KOPT-K1 (cell line): ENCODE measurements around the gene SERPINA4.
"Not testable (repeated sequence)": the region's sequence is repeated elsewhere in the genome, so short reads cannot be mapped to it uniquely, and the experiment has no call there.

Source experiments
- H3K27ac ChIP-seq: fragments of 200-600 bp; sonication (generic); 2 replicates; pipeline ENCODE4 v1.5.1; 2016; ENCODE audit warnings: antibody characterized with exemption, mild to moderate bottlenecking, low read depth, low read length; ENCODE audit not compliant: poor library complexity, severe bottlenecking
- H3K36me3 ChIP-seq: fragments of 200-600 bp; sonication (generic); 2 replicates; pipeline ENCODE4 v1.5.1; 2017; ENCODE audit warnings: antibody characterized with exemption, mild to moderate bottlenecking, low read length, moderate library complexity; ENCODE audit not compliant: insufficient read depth
- H3K9me3 ChIP-seq: fragments of 200-600 bp; sonication (generic); 2 replicates; pipeline ENCODE4 v1.5.1; 2017; ENCODE audit warnings: antibody characterized with exemption, low read length, mild to moderate bottlenecking; ENCODE audit not compliant: insufficient read depth, poor library complexity, severe bottlenecking

The SERPINA4 gene

DNA sequence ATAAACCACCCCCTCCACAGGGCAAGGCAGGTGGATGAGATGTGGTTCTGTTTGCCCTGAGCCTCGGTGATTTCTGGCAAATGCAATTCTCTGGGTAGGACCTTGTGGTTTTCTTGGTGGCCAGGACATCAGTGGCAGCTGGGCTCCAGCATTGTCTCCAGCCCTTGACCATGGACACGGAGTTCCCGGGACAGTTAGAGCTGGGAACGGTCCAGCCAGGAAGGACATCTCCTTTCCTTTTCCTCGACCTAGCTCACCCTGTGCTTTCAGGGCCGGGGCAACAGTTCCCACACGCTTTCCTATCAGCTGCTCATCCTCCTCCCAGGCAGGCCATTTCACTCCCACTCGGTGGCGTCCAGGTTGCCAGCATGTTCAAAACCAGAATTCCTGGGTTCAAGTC is 9.2 kb downstream of the SERPINA4 start:
- H3K36me3 ChIP-seq: no peaks in the 10 kb centered on the region
- H3K27ac ChIP-seq: no peak overlapping the region
- H3K9me3 ChIP-seq: no peaks in the 10 kb centered on the region

DNA sequence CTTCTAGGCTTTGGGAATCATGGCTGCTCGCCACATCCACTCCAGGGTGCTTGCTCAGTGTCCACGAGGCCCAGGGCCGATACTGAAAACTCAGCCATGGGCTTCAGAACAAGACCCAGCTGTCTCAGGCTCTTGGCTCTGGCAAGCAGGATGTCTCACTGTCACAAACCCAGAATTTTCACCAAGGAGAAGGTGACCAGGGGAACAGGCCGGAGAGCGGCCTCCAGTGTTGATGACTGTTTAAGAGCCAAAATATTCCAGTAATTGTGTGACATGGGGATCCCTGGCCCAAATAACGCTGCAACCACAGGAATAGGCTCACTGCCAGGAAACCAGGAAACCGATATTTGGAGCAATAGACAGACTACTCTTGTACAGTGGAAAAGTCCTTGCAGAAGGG is 10.2 kb downstream of the SERPINA4 start:
- Histone ChIP-seq H3K9me3 (no peaks in the 10 kb centered on the region), H3K27ac (no peak overlapping the region), H3K36me3 (no peaks in the 10 kb centered on the region)

- H3K27ac ChIP-seq: no peak overlapping the region
Observed at GRCh38 chr14:94571950-94572349, 10.7 kb downstream of the SERPINA4 start.

GRCh38 chr14:94572637-94573303 is 11.5 kb downstream of the SERPINA4 start:
- no peaks in the 10 kb centered on the region for H3K9me3 ChIP-seq
- H3K27ac ChIP-seq: no peak overlapping the region
- no peaks in the 10 kb centered on the region for H3K36me3 ChIP-seq

More at GRCh38 chr14:94571950-94572349, 10.7 kb downstream of the SERPINA4 start:
- Histone ChIP-seq H3K9me3 (no peaks in the 10 kb centered on the region), H3K36me3 (no peaks in the 10 kb centered on the region)

DNA sequence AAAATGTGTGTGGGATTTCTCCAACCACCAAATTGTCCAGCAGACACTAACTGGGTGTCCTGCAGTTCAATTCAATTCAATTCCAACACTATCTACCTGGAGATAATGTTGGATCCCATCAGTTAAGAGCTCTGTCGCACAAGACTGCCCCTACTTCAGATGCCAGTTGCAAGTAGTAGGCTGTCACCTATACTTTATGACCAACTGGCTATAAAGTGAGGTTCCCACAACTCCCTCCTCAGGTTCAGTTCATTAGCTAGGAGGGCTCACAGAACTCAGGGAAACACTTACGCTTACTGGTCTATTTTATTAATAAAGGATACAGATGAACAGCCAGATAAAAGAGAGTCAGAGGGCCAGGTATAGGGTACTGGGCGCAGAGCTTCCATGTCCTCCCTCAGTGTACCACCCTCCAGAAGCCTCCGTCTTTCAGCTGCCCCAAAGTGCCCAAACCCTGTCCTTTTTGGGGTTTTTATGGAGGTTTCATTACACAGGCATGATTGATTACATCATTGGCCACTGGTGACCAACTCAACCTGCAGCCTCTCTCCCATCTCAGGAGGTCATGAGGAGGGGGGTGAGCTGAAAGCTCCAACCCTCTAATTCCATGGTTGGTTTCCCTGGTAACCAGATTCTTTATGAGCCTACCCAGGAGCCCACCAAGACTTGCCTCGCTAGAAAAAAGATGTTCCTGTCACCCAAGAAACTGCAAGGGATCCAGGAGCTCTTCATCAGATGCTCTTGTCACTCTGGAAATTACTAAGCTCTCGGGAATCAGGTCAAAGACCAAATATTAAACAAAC is 12.4 kb downstream of the SERPINA4 start:
- Histone ChIP-seq H3K27ac (no peak overlapping the region), H3K36me3 (no peaks in the 10 kb centered on the region), H3K9me3 (no peaks in the 10 kb centered on the region)

GRCh38 chr14:94574336-94574735 is 13.1 kb downstream of the SERPINA4 start:
- H3K9me3 ChIP-seq: no peaks in the 10 kb centered on the region
- H3K27ac ChIP-seq: no peak overlapping the region
- H3K36me3 ChIP-seq: no peaks in the 10 kb centered on the region

- H3K36me3 ChIP-seq: no peaks in the 10 kb centered on the region
- no peaks in the 10 kb centered on the region for H3K9me3 ChIP-seq
- no peak overlapping the region for H3K27ac ChIP-seq
Observed at GRCh38 chr14:94575730-94576585, 14.7 kb downstream of the SERPINA4 start.

DNA sequence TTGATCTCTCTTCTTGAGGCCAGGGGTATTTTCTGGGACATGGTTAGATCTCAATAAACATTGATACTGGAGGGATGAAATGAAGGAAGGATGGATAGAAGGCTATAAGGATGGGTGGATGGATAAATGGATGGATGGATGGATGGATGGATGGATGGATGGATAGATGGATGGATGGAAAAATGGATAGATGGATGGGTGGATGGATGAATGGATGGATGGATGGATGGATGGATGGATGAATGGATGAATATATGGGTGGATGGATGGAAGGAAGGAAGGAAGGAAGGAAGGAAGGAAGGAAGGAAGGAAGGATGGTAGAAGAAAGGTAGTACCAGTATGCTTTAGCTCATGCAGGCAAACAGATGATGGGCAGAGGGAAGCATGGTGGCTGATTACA is 16.2 kb downstream of the SERPINA4 start:
- H3K36me3 ChIP-seq, H3K9me3 ChIP-seq, H3K27ac ChIP-seq: not testable (repeated sequence)

- Histone ChIP-seq H3K9me3 (no peaks in the 10 kb centered on the region), H3K36me3 (no peaks in the 10 kb centered on the region), H3K27ac (no peak overlapping the region)
Observed at GRCh38 chr14:94578712-94579111, 17.5 kb downstream of the SERPINA4 start.

GRCh38 chr14:94581127-94581999 is 20.1 kb downstream of the SERPINA4 start, which contains the start of gene SERPINA5:
Gene SERPINA5, plus strand, starts transcription at chr14:94581426. Its CDS starts 5,937 bp downstream, at chr14:94587363.
- no peaks in the 10 kb centered on the region for H3K36me3 ChIP-seq
- H3K9me3 ChIP-seq: no peaks in the 10 kb centered on the region
- no peak within 1 kb of the TSS for H3K27ac ChIP-seq

- H3K9me3 ChIP-seq: no peaks in the 10 kb centered on the region
- no peak overlapping the region for H3K27ac ChIP-seq
- no peaks in the 10 kb centered on the region for H3K36me3 ChIP-seq
Observed at GRCh38 chr14:94582199-94582750, 21.0 kb downstream of the SERPINA4 start.

- H3K36me3 ChIP-seq: no peaks in the 10 kb centered on the region
- no peak overlapping the region for H3K27ac ChIP-seq
- no peaks in the 10 kb centered on the region for H3K9me3 ChIP-seq
Observed at GRCh38 chr14:94582851-94583250, 21.6 kb downstream of the SERPINA4 start.

- H3K27ac ChIP-seq: no peak overlapping the region
- H3K9me3 ChIP-seq: no peaks in the 10 kb centered on the region
- no peaks in the 10 kb centered on the region for H3K36me3 ChIP-seq
Observed at GRCh38 chr14:94583557-94583956, 22.3 kb downstream of the SERPINA4 start.

- Histone ChIP-seq H3K27ac (no peak overlapping the region), H3K36me3 (no peaks in the 10 kb centered on the region), H3K9me3 (no peaks in the 10 kb centered on the region)
Observed at GRCh38 chr14:94584591-94585280, 23.5 kb downstream of the SERPINA4 start.
